ENCODE measurements around the gene PDZD7.

PDZD7 gene

GRCh38 chr10:100988166-100988565, 42.8 kb downstream of the PDZD7 start:
- no peak for TF ChIP-seq CTCF (IDR thresholded peaks at IDR 0.05; ENCODE audit: insufficient read depth, low read depth, low read length, missing control alignments)
- DNase-seq (ENCODE audit: low read depth): no peak
- H3K4me3 ChIP-seq (ENCODE audit: low read length): peak overlapping the region; percentile 85

- DNase-seq (ENCODE audit: low read depth): no peak
- H3K4me3 ChIP-seq (ENCODE audit: low read length): peak overlapping the region; percentile 85
- no peak for TF ChIP-seq CTCF (IDR thresholded peaks at IDR 0.05; ENCODE audit: insufficient read depth, low read depth, low read length, missing control alignments)
Measured at GRCh38 chr10:100987685-100988049, 43.3 kb downstream of the PDZD7 start.

- peak; percentile 84 for DNase-seq (ENCODE audit: low read depth)
- peak within 1 kb of the TSS; percentile 85 for H3K4me3 ChIP-seq (ENCODE audit: low read length)
Measured at GRCh38 chr10:100986952-100987684, 43.8 kb downstream of the PDZD7 start, which contains the start of the genes MRPL43 and TWNK. Gene MRPL43, minus strand, starts transcription at chr10:100987497. Its CDS starts 54 bp downstream, at chr10:100987443. Gene TWNK, plus strand, starts transcription at chr10:100987543. Its CDS starts 668 bp downstream, at chr10:100988211.

GRCh38 chr10:100986623-100986951, 44.3 kb downstream of the PDZD7 start:
- H3K4me3 ChIP-seq (ENCODE audit: low read length): peak overlapping the region; percentile 85
- no peak for DNase-seq (ENCODE audit: low read depth)
- TF ChIP-seq CTCF (IDR thresholded peaks at IDR 0.05; ENCODE audit: insufficient read depth, low read depth, low read length, missing control alignments): no peak

More at GRCh38 chr10:100986952-100987684, 43.8 kb downstream of the PDZD7 start, which contains the start of the genes MRPL43 and TWNK:
- no peak for TF ChIP-seq CTCF (IDR thresholded peaks at IDR 0.05; ENCODE audit: insufficient read depth, low read depth, low read length, missing control alignments)

- no peak overlapping the region for H3K4me3 ChIP-seq (ENCODE audit: low read length)
- DNase-seq (ENCODE audit: low read depth): no peak
- TF ChIP-seq CTCF (IDR thresholded peaks at IDR 0.05; ENCODE audit: insufficient read depth, low read depth, low read length, missing control alignments): no peak
Measured at GRCh38 chr10:100985336-100985735, 45.6 kb downstream of the PDZD7 start.

- no peak overlapping the region for H3K4me3 ChIP-seq (ENCODE audit: low read length)
- no peak for DNase-seq (ENCODE audit: low read depth)
- no peak for TF ChIP-seq CTCF (IDR thresholded peaks at IDR 0.05; ENCODE audit: insufficient read depth, low read depth, low read length, missing control alignments)
Measured at GRCh38 chr10:100984672-100985177, 46.2 kb downstream of the PDZD7 start.

Data from epithelial cell of esophagus (primary cell).